SK-N-SH (cell line): ENCODE results near the gene ATP6V1B1.

Source experiments
- CTCF ChIP-seq: fragments of 200-600 bp; sonication (generic); IDR thresholded peaks from 2 replicates; pipeline ENCODE4 v1.6.1; 2017; ENCODE audit warnings: antibody characterized with exemption, mild to moderate bottlenecking, moderate library complexity
- GABPA ChIP-seq: IDR thresholded peaks from 2 replicates; pipeline ENCODE4 v1.4.0; 2012; ENCODE audit warnings: low read depth, mild to moderate bottlenecking
- NRF1 ChIP-seq: IDR thresholded peaks from 2 replicates; pipeline ENCODE4 v1.6.1; 2012; ENCODE audit warnings: low read depth, mild to moderate bottlenecking, low read length
- PBX3 ChIP-seq: IDR thresholded peaks from 2 replicates; pipeline ENCODE4; 2012
- SMC3 ChIP-seq: IDR thresholded peaks from 2 replicates; pipeline ENCODE4 v1.6.1; 2012; ENCODE audit warnings: low read depth, low read length, improper control_type of control experiment
- TAF1 ChIP-seq: IDR thresholded peaks from 2 replicates; pipeline ENCODE4 v1.6.1; 2012; ENCODE audit warnings: low read depth, mild to moderate bottlenecking, low read length, moderate library complexity, borderline replicate concordance

- TF ChIP-seq CTCF (no peak), TAF1 (no peak), GABPA (no peak), PBX3 (no peak), SMC3 (no peak), NRF1 (no peak)
Observed at GRCh38 chr2:70896765-70897202, 38.9 kb upstream of the ATP6V1B1 start.
